Lower lobe of right lung (tissue), 2 donors: ENCODE data around the gene IFNA21. TPM values are rescaled to one million over a fixed set of nuclear protein-coding genes. Genes with fewer than 3 reads are reported as not detected.

ENCODE experiments used
- ATAC-seq, 2 donors: fragments of 200-7000 bp; cut with Tn5 transposase; one replicate each; pipeline ENCODE4 v1.9.1; 2020 to 2022; ENCODE audit warnings: mild to moderate bottlenecking in 2 of 2, moderate library complexity in 2 of 2
- DNase-seq: peaks from one replicate; pipeline ENCODE4 v3.0.0-alpha.2; 2020
- H3K27ac ChIP-seq: fragments of 200-600 bp; one replicate; pipeline ENCODE4 v1.8.0; 2022
- H3K27me3 ChIP-seq: fragments of 200-600 bp; one replicate; pipeline ENCODE4 v1.8.0; 2022; ENCODE audit warnings: low read depth
- H3K36me3 ChIP-seq: fragments of 200-600 bp; one replicate; pipeline ENCODE4 v1.8.0; 2022; ENCODE audit warnings: mild to moderate bottlenecking
- H3K4me1 ChIP-seq: fragments of 200-600 bp; one replicate; pipeline ENCODE4 v1.8.0; 2022
- H3K4me3 ChIP-seq: fragments of 200-600 bp; one replicate; pipeline ENCODE4 v1.8.0; 2022; ENCODE audit warnings: mild to moderate bottlenecking
- H3K9me3 ChIP-seq: fragments of 200-600 bp; one replicate; pipeline ENCODE4 v1.8.0; 2022
- CTCF ChIP-seq: fragments of 200-600 bp; IDR thresholded peaks from one replicate; pipeline ENCODE4 v1.8.0; 2022; ENCODE audit warnings: antibody characterized with exemption, mild to moderate bottlenecking
- intact Hi-C: fragments of 100-400 bp; cut with DNase I; formaldehyde crosslinking; loops from one replicate; pipeline ENCODE4 v1.11.0; 2022
- total RNA-seq: library from RNA; stranded (reverse); fragmentation: NEBNext Ultra II Directional; extraction: Animal tissue kit (Norgen Biotek cat#: 25700); gene quantifications from one replicate; pipeline ENCODE4 v1.2.1, GENCODE V29; 2021
- donor health status: DM: no; HTN: yes; CAD: no; lungs with severe emphysema.

The IFNA21 gene
- total RNA-seq, 1 donor from 2014 or later = not detected

DNA sequence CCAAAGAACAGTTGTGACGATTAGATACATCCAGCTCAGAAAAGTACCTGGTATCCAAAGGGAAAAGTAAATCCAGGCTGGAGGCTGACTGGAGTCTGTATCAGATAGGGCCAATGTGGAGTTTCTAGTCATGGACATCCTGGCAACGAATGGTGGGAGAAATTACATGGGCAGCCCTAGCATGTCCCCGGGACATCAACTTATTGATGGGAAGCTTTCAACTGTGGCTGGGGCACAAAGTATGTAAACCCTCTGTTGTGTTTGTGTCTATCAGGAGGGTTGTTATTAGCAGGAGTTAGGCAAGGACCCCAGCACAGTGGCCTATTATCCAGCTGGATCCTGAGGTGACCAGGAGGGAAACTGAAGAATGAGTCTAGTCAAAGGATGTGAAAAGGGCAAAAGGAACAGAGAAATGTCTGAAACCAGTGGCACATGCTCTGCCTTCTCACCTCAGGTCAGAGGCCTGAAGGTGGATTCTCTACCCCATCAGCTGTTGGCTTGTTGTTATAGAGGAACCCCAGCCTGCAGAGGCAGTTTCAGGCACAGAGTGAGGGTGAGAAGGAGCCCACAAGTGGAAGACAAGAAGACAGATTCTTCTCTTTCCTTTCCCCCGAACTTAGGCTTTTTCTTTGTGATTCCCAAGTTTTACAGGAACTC lies 44.7 kb downstream of the IFNA21 start:
- Histone ChIP-seq H3K27me3 (no peaks in the 10 kb centered on the region), H3K36me3 (no peaks in the 10 kb centered on the region), H3K27ac (no peak overlapping the region), H3K4me1 (no peaks in the 10 kb centered on the region), H3K9me3 (no peaks in the 10 kb centered on the region), H3K4me3 (no peak overlapping the region)
- DNase-seq = no peak
- intact Hi-C loops = no loop called here
- no peak for TF ChIP-seq CTCF
- ATAC-seq = no peak

DNA sequence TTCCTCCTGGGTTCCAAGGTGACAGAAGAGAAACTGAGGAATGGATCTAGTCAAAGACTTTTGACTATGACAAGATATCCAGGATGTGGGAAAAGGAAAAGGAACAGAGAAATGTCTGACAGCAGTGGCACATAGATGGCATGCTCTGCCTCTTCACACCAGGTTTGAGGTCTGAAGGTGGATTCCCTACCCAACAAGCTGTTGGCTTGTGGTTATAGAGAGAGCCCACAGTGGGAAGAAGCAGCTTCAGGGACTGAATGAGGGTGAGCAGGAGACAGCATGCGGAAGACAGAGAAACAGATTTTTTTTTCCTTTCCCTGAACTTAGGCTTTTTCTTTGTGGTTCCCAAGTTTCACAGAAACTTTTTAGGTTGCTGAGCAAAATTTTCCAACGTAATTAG lies 45.4 kb downstream of the IFNA21 start:
- no peaks in the 10 kb centered on the region for H3K27me3 ChIP-seq
- H3K9me3 ChIP-seq = no peaks in the 10 kb centered on the region
- intact Hi-C loops = no loop called here
- no peaks in the 10 kb centered on the region for H3K4me1 ChIP-seq
- no peak for DNase-seq
- no peak for ATAC-seq
- H3K36me3 ChIP-seq = no peaks in the 10 kb centered on the region
- no peak overlapping the region for H3K4me3 ChIP-seq
- no peak for TF ChIP-seq CTCF
- H3K27ac ChIP-seq = no peak overlapping the region

- peak; percentile 36 to 78 for ATAC-seq
- TF ChIP-seq CTCF = no peak
- Histone ChIP-seq H3K9me3 (no peaks in the 10 kb centered on the region), H3K36me3 (no peaks in the 10 kb centered on the region), H3K27ac (no peak overlapping the region), H3K4me1 (no peaks in the 10 kb centered on the region), H3K4me3 (no peak overlapping the region), H3K27me3 (no peaks in the 10 kb centered on the region)
- no peak for DNase-seq
- intact Hi-C loops = no loop called here
Measured at GRCh38 chr9:21119093-21119770, 47.2 kb downstream of the IFNA21 start.

Other genes starting within 250 kb of the IFNA21 start
- 13.5 TPM for gene HACD4, start 135.0 kb downstream of the IFNA21 start, total RNA-seq
- gene IFNB1, start 88.7 kb downstream of the IFNA21 start, total RNA-seq = not detected
- not detected for gene IFNW1, start 24.8 kb downstream of the IFNA21 start, total RNA-seq
- gene IFNA4, start 20.9 kb upstream of the IFNA21 start, total RNA-seq = not detected
- gene IFNA7, start 35.5 kb upstream of the IFNA21 start, total RNA-seq = not detected
- gene IFNA10, start 40.5 kb upstream of the IFNA21 start, total RNA-seq = not detected
- gene IFNA16, start 50.7 kb upstream of the IFNA21 start, total RNA-seq = not detected
- not detected for gene IFNA17, start 61.6 kb upstream of the IFNA21 start, total RNA-seq
- gene IFNA14, start 73.3 kb upstream of the IFNA21 start, total RNA-seq = not detected
- gene IFNA5, start 138.7 kb upstream of the IFNA21 start, total RNA-seq = not detected
- 22.7 TPM for gene KLHL9, start 168.7 kb upstream of the IFNA21 start, total RNA-seq
- gene IFNA6, start 184.2 kb upstream of the IFNA21 start, total RNA-seq = not detected
- 1.1 TPM for gene IFNA13, start 201.4 kb upstream of the IFNA21 start, total RNA-seq
- not detected for gene IFNA2, start 218.7 kb upstream of the IFNA21 start, total RNA-seq
- not detected for gene IFNA8, start 242.5 kb upstream of the IFNA21 start, total RNA-seq